ENCODE measurements around the gene CADPS2. TPM values are rescaled to one million over a fixed set of nuclear protein-coding genes. Genes with fewer than 3 reads are reported as not detected.

CADPS2 gene
- total and polyA plus RNA-seq, 2 donors (not counting 1 experiment from before 2014, with no cell fraction given): not detected

- Mint-ChIP-seq H3K4me3 (no peak overlapping the region), H3K4me1 (no peaks in the 10 kb centered on the region), H3K9me3 (ENCODE audit: insufficient read depth) (no peaks in the 10 kb centered on the region), H3K27me3 (no peaks in the 10 kb centered on the region), H3K27ac (no peak overlapping the region)
- ATAC-seq (ENCODE audit: low read depth): no peak
- Histone ChIP-seq H4K20me1 (ENCODE audit: control insufficient read depth, insufficient read depth, low read length, poor library complexity, severe bottlenecking) (no peaks in the 10 kb centered on the region), H3K4me1 (ENCODE audit: control insufficient read depth in 2 of 2, insufficient read depth in 2 of 2, low read length in 2 of 2) (no peaks in the 10 kb centered on the region), H3K4me2 (replicated peaks; ENCODE audit: low read depth, low read length, poor library complexity, severe bottlenecking) (no peak overlapping the region), H3K27ac (ENCODE audit: low read length in 2 of 2) (no peak overlapping the region), H3K27me3 (replicated peaks in 1 of 4; ENCODE audit: control extremely low read depth in 1 of 4, control insufficient read depth in 3 of 4, insufficient read depth in 4 of 4, low read length in 3 of 4) (no peaks in the 10 kb centered on the region), H3K9ac (ENCODE audit: low read length) (no peak overlapping the region), H3K36me3 (replicated peaks in 1 of 2; ENCODE audit: control extremely low read depth in 1 of 2, control insufficient read depth in 1 of 2, extremely low read depth in 1 of 2, insufficient read depth in 2 of 2, low read length in 1 of 2) (no peaks in the 10 kb centered on the region), H3K9me3 (ENCODE audit: control extremely low read depth in 1 of 3, control insufficient read depth in 2 of 3, insufficient read depth in 1 of 3, low read length in 2 of 3) (no peaks in the 10 kb centered on the region), H3K79me2 (ENCODE audit: control insufficient read depth, insufficient read depth, low read length) (no peaks in the 10 kb centered on the region), H2AFZ (ENCODE audit: insufficient read depth, low read depth, low read length, poor library complexity, severe bottlenecking) (no peak overlapping the region), H3K4me3 (ENCODE audit: control extremely low read depth in 1 of 5, extremely low read depth in 1 of 5, insufficient read depth in 1 of 5, low read depth in 2 of 5, low read length in 4 of 5) (no peak overlapping the region)
- TF ChIP-seq EZH2 (IDR thresholded peaks at IDR 0.05; ENCODE audit: borderline replicate concordance, insufficient read depth, low read depth, low read length, poor library complexity, severe bottlenecking) (no peak), CTCF (IDR thresholded peaks at IDR 0.05) (no peak)
- 20% methylated on average over 1 of the region's 3 CpGs for whole genome bisulfite sequencing (ENCODE audit: insufficient coverage)
- no peak for DNase-seq
- ChIA-PET CTCF (no interaction called here), POLR2A (no interaction called here)
- intact Hi-C loops (cut with micrococcal nuclease): no loop called here
Observed at GRCh38 chr7:122383934-122384333, 502.3 kb downstream of the CADPS2 start.

- intact Hi-C loops (cut with micrococcal nuclease): no loop called here
- no peak overlapping the region for H3K27ac Mint-ChIP-seq
- Histone ChIP-seq H4K20me1 (ENCODE audit: control insufficient read depth, insufficient read depth, low read length, poor library complexity, severe bottlenecking) (no peaks in the 10 kb centered on the region), H3K4me2 (replicated peaks; ENCODE audit: low read depth, low read length, poor library complexity, severe bottlenecking) (no peak overlapping the region), H3K36me3 (replicated peaks in 1 of 2; ENCODE audit: control extremely low read depth in 1 of 2, control insufficient read depth in 1 of 2, extremely low read depth in 1 of 2, insufficient read depth in 2 of 2, low read length in 1 of 2) (no peaks in the 10 kb centered on the region), H3K27ac (ENCODE audit: low read length in 2 of 2) (no peak overlapping the region), H2AFZ (ENCODE audit: insufficient read depth, low read depth, low read length, poor library complexity, severe bottlenecking) (no peak overlapping the region), H3K9ac (ENCODE audit: low read length) (no peak overlapping the region), H3K79me2 (ENCODE audit: control insufficient read depth, insufficient read depth, low read length) (no peaks in the 10 kb centered on the region), H3K4me3 (ENCODE audit: control extremely low read depth in 1 of 5, extremely low read depth in 1 of 5, insufficient read depth in 1 of 5, low read depth in 2 of 5, low read length in 4 of 5) (no peak overlapping the region), H3K4me1 (ENCODE audit: control insufficient read depth in 2 of 2, insufficient read depth in 2 of 2, low read length in 2 of 2) (no peaks in the 10 kb centered on the region), H3K27me3 (replicated peaks in 1 of 4; ENCODE audit: control extremely low read depth in 1 of 4, control insufficient read depth in 3 of 4, insufficient read depth in 4 of 4, low read length in 3 of 4) (no peaks in the 10 kb centered on the region), H3K9me3 (ENCODE audit: control extremely low read depth in 1 of 3, control insufficient read depth in 2 of 3, insufficient read depth in 1 of 3, low read length in 2 of 3) (no peaks in the 10 kb centered on the region)
- no peaks in the 10 kb centered on the region for H3K4me1 Mint-ChIP-seq
- TF ChIP-seq EZH2 (IDR thresholded peaks at IDR 0.05; ENCODE audit: borderline replicate concordance, insufficient read depth, low read depth, low read length, poor library complexity, severe bottlenecking): no peak
- no peak for TF ChIP-seq CTCF (IDR thresholded peaks at IDR 0.05)
- H3K27me3 Mint-ChIP-seq: no peaks in the 10 kb centered on the region
- no peaks in the 10 kb centered on the region for H3K9me3 Mint-ChIP-seq (ENCODE audit: insufficient read depth)
- ATAC-seq (ENCODE audit: low read depth) (no peak), DNase-seq (no peak)
- WGBS (ENCODE audit: insufficient coverage): no CpG with 5 or more reads among the region's 3 CpGs
- ChIA-PET POLR2A (no interaction called here), CTCF (no interaction called here)
- H3K4me3 Mint-ChIP-seq: no peak overlapping the region
Observed at GRCh38 chr7:122380992-122381391, 505.3 kb downstream of the CADPS2 start.
